ENCODE results near the gene PTTG2.

PTTG2 gene

GRCh38 chr4:37995299-37995821 lies 35.2 kb downstream of the PTTG2 start:
- TF ChIP-seq, protein P1, sequence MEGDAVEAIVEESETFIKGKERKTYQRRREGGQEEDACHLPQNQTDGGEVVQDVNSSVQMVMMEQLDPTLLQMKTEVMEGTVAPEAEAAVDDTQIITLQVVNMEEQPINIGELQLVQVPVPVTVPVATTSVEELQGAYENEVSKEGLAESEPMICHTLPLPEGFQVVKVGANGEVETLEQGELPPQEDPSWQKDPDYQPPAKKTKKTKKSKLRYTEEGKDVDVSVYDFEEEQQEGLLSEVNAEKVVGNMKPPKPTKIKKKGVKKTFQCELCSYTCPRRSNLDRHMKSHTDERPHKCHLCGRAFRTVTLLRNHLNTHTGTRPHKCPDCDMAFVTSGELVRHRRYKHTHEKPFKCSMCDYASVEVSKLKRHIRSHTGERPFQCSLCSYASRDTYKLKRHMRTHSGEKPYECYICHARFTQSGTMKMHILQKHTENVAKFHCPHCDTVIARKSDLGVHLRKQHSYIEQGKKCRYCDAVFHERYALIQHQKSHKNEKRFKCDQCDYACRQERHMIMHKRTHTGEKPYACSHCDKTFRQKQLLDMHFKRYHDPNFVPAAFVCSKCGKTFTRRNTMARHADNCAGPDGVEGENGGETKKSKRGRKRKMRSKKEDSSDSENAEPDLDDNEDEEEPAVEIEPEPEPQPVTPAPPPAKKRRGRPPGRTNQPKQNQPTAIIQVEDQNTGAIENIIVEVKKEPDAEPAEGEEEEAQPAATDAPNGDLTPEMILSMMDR (IDR thresholded peaks at IDR 0.05; ENCODE audit: insufficient read depth, low read length, poor library complexity, severe bottlenecking), result no peak
- Histone ChIP-seq H3K36me3 (ENCODE audit: control insufficient read depth, insufficient read depth, low read length) (no peaks in the 10 kb centered on the region), H3K27me3 (replicated peaks; ENCODE audit: control insufficient read depth, insufficient read depth, low read length) (no peaks in the 10 kb centered on the region), H3K4me3 (replicated peaks; ENCODE audit: low read depth, low read length) (no peak overlapping the region)
- no peak for DNase-seq (ENCODE audit: extremely low read depth, insufficient read length)

GRCh38 chr4:37995981-37996775 lies 36.0 kb downstream of the PTTG2 start:
- H3K27me3 ChIP-seq (replicated peaks; ENCODE audit: control insufficient read depth, insufficient read depth, low read length), result no peaks in the 10 kb centered on the region
- no peak for DNase-seq (ENCODE audit: extremely low read depth, insufficient read length)
- TF ChIP-seq, protein P1 (IDR thresholded peaks at IDR 0.05; ENCODE audit: insufficient read depth, low read length, poor library complexity, severe bottlenecking), result no peak

DNA sequence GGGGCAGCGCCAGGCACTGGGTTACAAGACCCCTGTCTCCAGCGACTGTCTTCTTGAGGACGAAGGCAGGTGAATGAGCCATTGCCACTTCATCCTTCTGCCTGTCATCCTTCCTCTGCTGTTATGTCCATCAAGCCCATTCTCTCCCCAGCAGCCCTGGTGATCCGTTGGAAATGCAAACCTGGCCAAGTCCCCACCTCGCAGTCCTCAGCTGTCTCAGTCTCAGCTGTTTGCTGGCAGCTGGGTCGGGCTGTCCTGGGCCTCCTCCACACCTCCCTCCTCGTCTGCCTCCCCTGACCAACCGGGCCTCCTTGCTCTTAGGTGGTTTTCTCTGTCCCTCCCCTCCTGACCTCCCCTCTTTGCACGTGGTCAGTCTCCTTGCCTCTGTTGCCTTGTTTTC lies 38.0 kb downstream of the PTTG2 start:
- Histone ChIP-seq H3K27me3 (replicated peaks; ENCODE audit: control insufficient read depth, insufficient read depth, low read length) (no peaks in the 10 kb centered on the region), H3K36me3 (ENCODE audit: control insufficient read depth, insufficient read depth, low read length) (no peaks in the 10 kb centered on the region), H3K4me3 (replicated peaks; ENCODE audit: low read depth, low read length) (no peak overlapping the region)
- no peak for DNase-seq (ENCODE audit: extremely low read depth, insufficient read length)
- TF ChIP-seq, protein P1 (IDR thresholded peaks at IDR 0.05; ENCODE audit: insufficient read depth, low read length, poor library complexity, severe bottlenecking), result no peak

More at GRCh38 chr4:37995981-37996775, 36.0 kb downstream of the PTTG2 start:
- H3K4me3 ChIP-seq (replicated peaks; ENCODE audit: low read depth, low read length), result no peak overlapping the region
- H3K36me3 ChIP-seq (ENCODE audit: control insufficient read depth, insufficient read depth, low read length), result no peaks in the 10 kb centered on the region

GRCh38 chr4:37999000-37999716 lies 39.0 kb downstream of the PTTG2 start:
- no peaks in the 10 kb centered on the region for H3K27me3 ChIP-seq (replicated peaks; ENCODE audit: control insufficient read depth, insufficient read depth, low read length)
- no peak for DNase-seq (ENCODE audit: extremely low read depth, insufficient read length)
- no peaks in the 10 kb centered on the region for H3K36me3 ChIP-seq (ENCODE audit: control insufficient read depth, insufficient read depth, low read length)
- TF ChIP-seq, protein P1 (IDR thresholded peaks at IDR 0.05; ENCODE audit: insufficient read depth, low read length, poor library complexity, severe bottlenecking), result no peak
- H3K4me3 ChIP-seq (replicated peaks; ENCODE audit: low read depth, low read length), result no peak overlapping the region

DNA sequence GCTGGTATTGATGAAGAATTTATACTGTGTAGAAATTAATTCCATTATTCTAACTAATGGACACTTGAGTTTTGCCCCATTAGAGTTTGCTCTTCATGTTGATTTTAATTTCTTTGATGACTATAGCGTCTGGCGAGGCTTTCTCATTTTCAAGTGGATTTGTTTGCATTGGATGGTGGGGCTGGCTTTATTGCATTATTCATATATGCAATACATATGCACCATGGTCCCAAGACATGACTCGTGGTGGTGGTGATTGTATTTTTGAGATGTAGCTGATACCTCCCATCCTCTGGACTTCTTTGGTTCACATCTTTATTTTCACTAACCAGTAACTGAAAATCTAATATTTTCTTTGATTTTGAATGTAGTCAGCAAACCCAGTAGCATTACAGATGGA lies 39.8 kb downstream of the PTTG2 start:
- TF ChIP-seq, protein P1 (IDR thresholded peaks at IDR 0.05; ENCODE audit: insufficient read depth, low read length, poor library complexity, severe bottlenecking), result no peak
- DNase-seq (ENCODE audit: extremely low read depth, insufficient read length), result no peak
- H3K36me3 ChIP-seq (ENCODE audit: control insufficient read depth, insufficient read depth, low read length), result no peaks in the 10 kb centered on the region
- no peak overlapping the region for H3K4me3 ChIP-seq (replicated peaks; ENCODE audit: low read depth, low read length)
- no peaks in the 10 kb centered on the region for H3K27me3 ChIP-seq (replicated peaks; ENCODE audit: control insufficient read depth, insufficient read depth, low read length)
